HG02885 (cell line): ENCODE results near the gene OR5AN1.

Source experiments
- ATAC-seq: cut with Tn5 transposase; IDR thresholded peaks from one replicate; pipeline ENCODE4 v1.9.1; 2021; ENCODE audit warnings: mild to moderate bottlenecking; ENCODE audit not compliant: unreplicated experiment, poor library complexity

Gene OR5AN1

DNA sequence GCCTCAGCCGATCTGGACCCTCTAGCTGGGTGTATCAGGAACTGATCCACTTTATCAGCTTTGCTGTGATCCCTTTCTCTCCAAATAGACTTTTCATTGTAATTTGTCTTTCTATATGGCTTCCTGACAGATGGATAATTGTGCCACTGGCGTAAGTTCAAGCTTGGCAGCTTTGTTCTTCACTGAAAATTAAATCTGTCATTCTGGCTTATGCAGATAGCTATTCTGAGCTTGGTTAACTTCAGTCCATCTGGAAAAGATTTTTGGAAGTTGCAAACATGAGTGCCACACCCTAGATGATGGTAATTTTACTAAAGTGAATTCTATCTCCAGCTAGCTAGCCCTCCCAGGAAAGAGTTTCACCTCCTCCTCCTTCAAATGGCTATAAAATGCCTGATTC is 59.5 kb downstream of the OR5AN1 start:
- ATAC-seq = no peak
